PFSK-1 (cell line): Measurements from ENCODE around the gene ZNF683.

Experiments used
- POLR2AphosphoS5 ChIP-seq: IDR thresholded peaks from 2 replicates; pipeline ENCODE4 v1.6.1; 2012; ENCODE audit warnings: low read depth, mild to moderate bottlenecking, control low read depth, low read length, moderate library complexity
- SIN3A ChIP-seq: IDR thresholded peaks from 2 replicates; pipeline ENCODE4 v1.6.1; 2012; ENCODE audit warnings: mild to moderate bottlenecking, low read length, moderate library complexity, borderline replicate concordance; ENCODE audit not compliant: insufficient read depth
- TF ChIP-seq, protein P1 (sequence below), 2 experiments: IDR thresholded peaks; 2 replicates each; pipeline versions ENCODE4 v1.6.1 to v1.8.0; 2011 to 2012; ENCODE audit warnings: low read depth in 2 of 2, low read length in 2 of 2, control low read depth in 1 of 2, inconsistent platforms in 1 of 2, mild to moderate bottlenecking in 1 of 2, moderate library complexity in 1 of 2; ENCODE audit not compliant: insufficient read depth in 1 of 2

DNA sequence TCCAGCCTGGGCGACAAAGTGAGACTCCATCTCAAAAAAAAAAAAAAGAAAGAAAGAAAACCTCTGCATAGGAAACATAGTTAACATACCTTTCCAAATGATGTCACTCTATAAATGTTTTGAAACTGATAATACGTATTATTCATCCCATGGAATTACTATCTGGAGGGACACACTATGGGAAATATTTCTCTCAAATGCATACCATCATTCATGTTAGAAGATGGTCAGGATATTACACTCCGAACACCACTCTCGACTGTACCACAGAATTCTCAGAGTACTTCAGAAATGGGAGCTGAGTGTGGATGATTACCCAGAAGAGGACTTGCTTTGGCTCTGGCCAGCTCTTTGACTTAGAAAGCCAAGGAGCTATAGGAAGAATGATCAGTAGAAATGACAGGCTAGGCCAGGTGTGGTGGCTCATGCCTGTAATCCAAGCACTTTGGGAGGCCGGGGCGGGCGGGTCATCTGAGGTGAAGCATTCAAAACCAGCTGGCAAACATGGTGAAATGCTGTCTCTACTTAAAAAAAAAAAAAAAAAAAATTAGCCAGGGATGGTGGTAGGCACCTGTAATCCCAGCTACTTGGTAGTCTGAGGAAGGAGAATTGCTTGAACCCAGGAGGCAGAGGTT is 32.8 kb upstream of the ZNF683 start:
- TF ChIP-seq, protein P1, sequence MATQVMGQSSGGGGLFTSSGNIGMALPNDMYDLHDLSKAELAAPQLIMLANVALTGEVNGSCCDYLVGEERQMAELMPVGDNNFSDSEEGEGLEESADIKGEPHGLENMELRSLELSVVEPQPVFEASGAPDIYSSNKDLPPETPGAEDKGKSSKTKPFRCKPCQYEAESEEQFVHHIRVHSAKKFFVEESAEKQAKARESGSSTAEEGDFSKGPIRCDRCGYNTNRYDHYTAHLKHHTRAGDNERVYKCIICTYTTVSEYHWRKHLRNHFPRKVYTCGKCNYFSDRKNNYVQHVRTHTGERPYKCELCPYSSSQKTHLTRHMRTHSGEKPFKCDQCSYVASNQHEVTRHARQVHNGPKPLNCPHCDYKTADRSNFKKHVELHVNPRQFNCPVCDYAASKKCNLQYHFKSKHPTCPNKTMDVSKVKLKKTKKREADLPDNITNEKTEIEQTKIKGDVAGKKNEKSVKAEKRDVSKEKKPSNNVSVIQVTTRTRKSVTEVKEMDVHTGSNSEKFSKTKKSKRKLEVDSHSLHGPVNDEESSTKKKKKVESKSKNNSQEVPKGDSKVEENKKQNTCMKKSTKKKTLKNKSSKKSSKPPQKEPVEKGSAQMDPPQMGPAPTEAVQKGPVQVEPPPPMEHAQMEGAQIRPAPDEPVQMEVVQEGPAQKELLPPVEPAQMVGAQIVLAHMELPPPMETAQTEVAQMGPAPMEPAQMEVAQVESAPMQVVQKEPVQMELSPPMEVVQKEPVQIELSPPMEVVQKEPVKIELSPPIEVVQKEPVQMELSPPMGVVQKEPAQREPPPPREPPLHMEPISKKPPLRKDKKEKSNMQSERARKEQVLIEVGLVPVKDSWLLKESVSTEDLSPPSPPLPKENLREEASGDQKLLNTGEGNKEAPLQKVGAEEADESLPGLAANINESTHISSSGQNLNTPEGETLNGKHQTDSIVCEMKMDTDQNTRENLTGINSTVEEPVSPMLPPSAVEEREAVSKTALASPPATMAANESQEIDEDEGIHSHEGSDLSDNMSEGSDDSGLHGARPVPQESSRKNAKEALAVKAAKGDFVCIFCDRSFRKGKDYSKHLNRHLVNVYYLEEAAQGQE (IDR thresholded peaks at IDR 0.05; ENCODE audit: insufficient read depth in 1 of 2, low read depth in 2 of 2, low read length in 2 of 2), result no peak
- TF ChIP-seq SIN3A, result no peak
- TF ChIP-seq POLR2AphosphoS5, result no peak
